Heart left ventricle (tissue), 16 donors: ENCODE results near the gene HIKESHI. TPM values are rescaled to one million over a fixed set of nuclear protein-coding genes. Genes with fewer than 3 reads are reported as not detected.

Experiments used
- ATAC-seq, 4 donors: fragments of 200-7000 bp; cut with Tn5 transposase; one replicate each; pipeline ENCODE4 v1.9.1; 2020 to 2022; ENCODE audit warnings: moderate library complexity in 4 of 4, mild to moderate bottlenecking in 3 of 4, moderate number of reproducible peaks in 1 of 4
- DNase-seq, 5 donors: peaks; one replicate each; pipeline ENCODE4 v3.0.0-alpha.2; 2020
- H3K27ac ChIP-seq, 12 donors: fragments of 200-600 bp; sonication (generic) in 4 of 12; one replicate each; pipeline versions ENCODE4 v1.5.0 to v1.8.0; 2016 to 2022; ENCODE audit warnings: mild to moderate bottlenecking in 2 of 12
- H3K27me3 ChIP-seq, 9 donors: fragments of 200-600 bp; sonication (generic) in 2 of 9; one replicate each; pipeline versions ENCODE4 v1.5.1 to v1.8.0; 2016 to 2022; ENCODE audit warnings: mild to moderate bottlenecking in 3 of 9
- H3K36me3 ChIP-seq, 9 donors: fragments of 200-600 bp; sonication (generic) in 2 of 9; one replicate each; pipeline versions ENCODE4 v1.5.0 to v1.8.0; 2018 to 2022; ENCODE audit warnings: mild to moderate bottlenecking in 2 of 9
- H3K4me1 ChIP-seq, 12 donors: fragments of 200-600 bp; sonication (generic) in 4 of 12; one replicate each; pipeline versions ENCODE4 v1.5.0 to v1.8.0; 2016 to 2022; ENCODE audit warnings: mild to moderate bottlenecking in 3 of 12
- H3K4me3 ChIP-seq, 12 donors: fragments of 200-600 bp; sonication (generic) in 4 of 12; one replicate each; pipeline versions ENCODE4 v1.5.0 to v1.8.0; 2017 to 2022; ENCODE audit warnings: mild to moderate bottlenecking in 9 of 12, moderate library complexity in 4 of 12
- H3K9me3 ChIP-seq, 12 donors: fragments of 200-600 bp; sonication (generic) in 4 of 12; one replicate each; pipeline versions ENCODE4 v1.5.0 to v1.8.0; 2016 to 2022; ENCODE audit warnings: mild to moderate bottlenecking in 1 of 12
- POLR2A ChIP-seq, 2 donors: fragments of 450-650 bp; IDR thresholded peaks; one replicate each; pipeline ENCODE4 v1.6.1; 2017; ENCODE audit warnings: antibody characterized with exemption in 2 of 2, mild to moderate bottlenecking in 2 of 2, moderate library complexity in 2 of 2
- WGBS, 4 donors: extraction: QIAGEN DNeasy Blood & Tissue Kit in 2 of 4; methylation state at CpG; one replicate each; pipeline versions ENCODE4 v1.1.5 to v1.1.7; 2013 to 2018; 5-methylcytosine and 5-hydroxymethylcytosine counted together
- intact Hi-C, 10 donors: fragments of 100-400 bp; cut with DNase I; formaldehyde crosslinking; loops; one replicate each; pipeline versions ENCODE4 v1.11.1 to v1.14.2; 2022
- polyA plus RNA-seq, 2 donors: library from polyadenylated mRNA; stranded (reverse); fragments of 200-250 nt; gene quantifications; one replicate each; pipeline ENCODE4 v1.2.3, GENCODE V29; 2013
- total RNA-seq, 9 donors: library from RNA; depleted of rRNA in 2 of 9; stranded (reverse); fragments of >200 nt in 2 of 9; fragmentation: NEBNext Ultra II Directional in 3 of 9; extraction: Animal tissue kit (Norgen Biotek cat#: 25700) in 3 of 9; gene quantifications; one replicate each; pipeline versions ENCODE4 v1.1.0 to v1.2.4, GENCODE V29; 2016 to 2023
- TF ChIP-seq, protein P1 (sequence below), 12 donors: fragments of 200-600 bp; sonication (generic) in 4 of 12; IDR thresholded peaks; one replicate each; pipeline versions ENCODE4 v1.5.0 to v1.8.0; 2018 to 2022; ENCODE audit warnings: antibody characterized with exemption in 12 of 12, mild to moderate bottlenecking in 5 of 12
- donor health status: ischemic (EF 13 %, LVEDD 7.1; RV severe dilation, severe dysfunction).
- donor health status: healthy with polysubstance abuse.
- donor health status: DM: no; HTN: yes; CAD: no.
- donor health status: DM: no; HTN: no; CAD: no.
- donor health status: ischemic (EF 25% LVEDD 6.9; RV normal size, moderate dysfunction).
- donor health status: ischemic (EF 25% LVEDD 5.7; RV mildly dilated, moderate dysfunction).
- donor health status: healthy.
- donor health status: DM: yes; HTN: yes; CAD: no.
- donor health status: ischemic (EF 35%, LVEDD 5.7; RV mildly dilated, moderate dysfunction).
- donor health status: nonischemic (EF 11% LVEDD 7.7; RV severe dilation, severe dysfunction).
- donor health status: DM: yes; HTN: yes; CAD: no.
- donor health status: PGD.
- donor health status: ischemic (EF 29% LVEDD 5.4; RV normal size, mild dysfunction).
- donor health status: nonischemic (EF 23%, LVEDD 6.1; RV moderate dilation, normal function).

HIKESHI gene
- total and polyA plus RNA-seq, 11 donors: 30.9 to 79.1 (median 47.6) TPM

GRCh38 chr11:86313793-86314192 lies 11.8 kb downstream of the HIKESHI start:
- Histone ChIP-seq H3K27me3 (no peaks in the 10 kb centered on the region), H3K4me1 (no peaks in the 10 kb centered on the region), H3K4me3 (no peak overlapping the region), H3K27ac (no peak overlapping the region), H3K9me3 (no peaks in the 10 kb centered on the region), H3K36me3 (peaks cover 0 to 46% (median 10%) of the 10 kb centered on the region in 9 donors)
- 94 to 98% (median 97%) methylated on average over 2 of the region's 2 CpGs for WGBS, 4 donors
- no peak for ATAC-seq
- intact Hi-C loops: no loop called here
- TF ChIP-seq POLR2A (IDR thresholded peaks at IDR 0.05): no peak
- TF ChIP-seq, protein P1, sequence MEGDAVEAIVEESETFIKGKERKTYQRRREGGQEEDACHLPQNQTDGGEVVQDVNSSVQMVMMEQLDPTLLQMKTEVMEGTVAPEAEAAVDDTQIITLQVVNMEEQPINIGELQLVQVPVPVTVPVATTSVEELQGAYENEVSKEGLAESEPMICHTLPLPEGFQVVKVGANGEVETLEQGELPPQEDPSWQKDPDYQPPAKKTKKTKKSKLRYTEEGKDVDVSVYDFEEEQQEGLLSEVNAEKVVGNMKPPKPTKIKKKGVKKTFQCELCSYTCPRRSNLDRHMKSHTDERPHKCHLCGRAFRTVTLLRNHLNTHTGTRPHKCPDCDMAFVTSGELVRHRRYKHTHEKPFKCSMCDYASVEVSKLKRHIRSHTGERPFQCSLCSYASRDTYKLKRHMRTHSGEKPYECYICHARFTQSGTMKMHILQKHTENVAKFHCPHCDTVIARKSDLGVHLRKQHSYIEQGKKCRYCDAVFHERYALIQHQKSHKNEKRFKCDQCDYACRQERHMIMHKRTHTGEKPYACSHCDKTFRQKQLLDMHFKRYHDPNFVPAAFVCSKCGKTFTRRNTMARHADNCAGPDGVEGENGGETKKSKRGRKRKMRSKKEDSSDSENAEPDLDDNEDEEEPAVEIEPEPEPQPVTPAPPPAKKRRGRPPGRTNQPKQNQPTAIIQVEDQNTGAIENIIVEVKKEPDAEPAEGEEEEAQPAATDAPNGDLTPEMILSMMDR (IDR thresholded peaks at IDR 0.05): no peak
- no peak for DNase-seq

DNA sequence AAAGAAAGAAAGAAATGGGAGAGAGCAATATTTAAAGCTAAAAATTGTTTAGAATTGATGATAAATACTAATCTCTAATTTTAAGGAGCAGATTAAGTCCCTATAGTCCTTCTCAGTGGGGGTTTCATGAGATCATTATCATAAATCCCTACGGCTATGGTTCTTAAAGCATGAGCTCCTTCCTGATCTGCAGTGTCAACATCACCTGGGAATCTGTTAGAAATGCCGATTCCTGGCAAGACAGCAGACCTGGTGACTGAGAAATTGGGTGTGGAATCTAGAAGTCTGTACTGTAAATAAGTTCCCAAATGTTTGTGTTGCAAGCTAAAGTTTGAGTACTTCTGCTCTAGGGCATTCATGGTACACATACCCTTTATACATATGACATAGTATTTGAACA lies 12.6 kb downstream of the HIKESHI start:
- H3K36me3 ChIP-seq: peaks cover 0 to 54% (median 17%) of the 10 kb centered on the region in 9 donors
- WGBS, 4 donors: 88 to 93% (median 92%) methylated on average over 2 of the region's 2 CpGs
- no peaks in the 10 kb centered on the region for H3K9me3 ChIP-seq
- H3K4me3 ChIP-seq: no peak overlapping the region
- no peak for ATAC-seq
- no peaks in the 10 kb centered on the region for H3K27me3 ChIP-seq
- no peak for DNase-seq
- TF ChIP-seq, protein P1 (IDR thresholded peaks at IDR 0.05): no peak
- no peak for TF ChIP-seq POLR2A (IDR thresholded peaks at IDR 0.05)
- H3K4me1 ChIP-seq: no peaks in the 10 kb centered on the region
- intact Hi-C loops: no loop called here
- no peak overlapping the region for H3K27ac ChIP-seq

DNA sequence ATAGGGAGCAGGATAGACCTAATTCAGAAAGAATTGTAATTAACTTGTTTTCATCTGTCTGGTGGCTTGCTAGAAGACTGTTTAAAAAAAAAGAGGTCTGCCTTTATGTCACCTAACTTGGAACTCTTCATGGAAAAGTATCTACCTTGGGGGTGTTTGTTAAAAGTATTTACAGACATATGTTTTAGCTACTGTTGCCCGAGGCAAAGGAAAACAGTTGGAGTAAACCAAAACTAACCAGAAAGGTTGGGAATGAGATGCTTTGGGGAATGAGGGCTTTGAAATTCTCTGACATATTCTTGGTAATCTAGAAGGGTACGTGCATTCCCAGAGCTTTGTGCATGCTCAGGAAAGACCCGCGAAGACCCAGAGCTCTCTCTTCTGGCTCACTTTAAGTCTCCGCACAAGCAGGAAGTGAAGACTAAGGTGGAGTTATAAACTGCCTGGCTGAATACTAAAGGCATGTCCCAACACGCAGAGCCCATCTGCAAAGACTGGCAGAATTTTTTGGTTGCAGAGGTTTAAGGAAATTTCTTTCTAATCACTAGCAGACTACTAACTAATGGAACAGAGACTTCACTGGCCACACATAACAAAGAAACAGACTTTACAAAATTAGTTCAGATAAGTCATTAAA lies 33.2 kb downstream of the HIKESHI start:
- Histone ChIP-seq H3K27ac (no peak overlapping the region), H3K9me3 (no peaks in the 10 kb centered on the region), H3K36me3 (peaks cover 0 to 62% (median 36%) of the 10 kb centered on the region in 9 donors), H3K27me3 (no peaks in the 10 kb centered on the region), H3K4me3 (no peak overlapping the region), H3K4me1 (peaks cover 0 to 6% (median 0%) of the 10 kb centered on the region in 12 donors)
- TF ChIP-seq POLR2A (IDR thresholded peaks at IDR 0.05): no peak
- TF ChIP-seq, protein P1 (IDR thresholded peaks at IDR 0.05): no peak
- ATAC-seq (no peak), DNase-seq (no peak)
- WGBS, 4 donors: 96 to 98% (median 96%) methylated on average over 6 of the region's 6 CpGs
- intact Hi-C loops: no loop called here

DNA sequence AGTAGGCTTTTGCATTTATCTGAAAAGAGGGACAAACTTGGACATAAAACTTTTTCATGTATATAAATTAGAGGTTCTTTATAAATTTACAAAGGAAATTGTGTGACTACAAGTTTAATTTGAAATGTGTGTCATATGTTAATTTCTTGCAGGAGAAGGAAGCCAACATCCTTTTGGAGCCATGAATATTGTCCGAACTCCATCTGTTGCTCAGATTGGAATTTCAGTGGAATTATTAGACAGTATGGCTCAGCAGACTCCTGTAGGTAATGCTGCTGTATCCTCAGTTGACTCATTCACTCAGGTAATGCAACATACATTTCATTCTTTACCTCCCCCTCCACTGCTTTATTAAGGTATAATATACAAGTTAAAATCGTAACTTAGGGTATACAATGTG lies 35.2 kb downstream of the HIKESHI start:
- Histone ChIP-seq H3K9me3 (no peaks in the 10 kb centered on the region), H3K27me3 (no peaks in the 10 kb centered on the region), H3K4me1 (peaks cover 0 to 4% (median 0%) of the 10 kb centered on the region in 12 donors), H3K27ac (no peak overlapping the region), H3K36me3 (peaks cover 0 to 62% (median 33%) of the 10 kb centered on the region in 9 donors), H3K4me3 (no peak overlapping the region)
- WGBS, 4 donors: 91 to 97% (median 95%) methylated on average over 2 of the region's 2 CpGs
- DNase-seq (no peak), ATAC-seq (no peak)
- TF ChIP-seq POLR2A (IDR thresholded peaks at IDR 0.05): no peak
- TF ChIP-seq, protein P1 (IDR thresholded peaks at IDR 0.05): no peak
- intact Hi-C loops: no loop called here
